Measurements from ENCODE around the gene ARHGAP6. TPM values are rescaled to one million over a fixed set of nuclear protein-coding genes. Genes with fewer than 3 reads are reported as not detected.
"Not testable (repeated sequence)": the region's sequence is repeated elsewhere in the genome, so short reads cannot be mapped to it uniquely, and the experiment has no call there.

The ARHGAP6 gene
- total RNA-seq, 2 experiments from 2014 or later, result not detected

DNA sequence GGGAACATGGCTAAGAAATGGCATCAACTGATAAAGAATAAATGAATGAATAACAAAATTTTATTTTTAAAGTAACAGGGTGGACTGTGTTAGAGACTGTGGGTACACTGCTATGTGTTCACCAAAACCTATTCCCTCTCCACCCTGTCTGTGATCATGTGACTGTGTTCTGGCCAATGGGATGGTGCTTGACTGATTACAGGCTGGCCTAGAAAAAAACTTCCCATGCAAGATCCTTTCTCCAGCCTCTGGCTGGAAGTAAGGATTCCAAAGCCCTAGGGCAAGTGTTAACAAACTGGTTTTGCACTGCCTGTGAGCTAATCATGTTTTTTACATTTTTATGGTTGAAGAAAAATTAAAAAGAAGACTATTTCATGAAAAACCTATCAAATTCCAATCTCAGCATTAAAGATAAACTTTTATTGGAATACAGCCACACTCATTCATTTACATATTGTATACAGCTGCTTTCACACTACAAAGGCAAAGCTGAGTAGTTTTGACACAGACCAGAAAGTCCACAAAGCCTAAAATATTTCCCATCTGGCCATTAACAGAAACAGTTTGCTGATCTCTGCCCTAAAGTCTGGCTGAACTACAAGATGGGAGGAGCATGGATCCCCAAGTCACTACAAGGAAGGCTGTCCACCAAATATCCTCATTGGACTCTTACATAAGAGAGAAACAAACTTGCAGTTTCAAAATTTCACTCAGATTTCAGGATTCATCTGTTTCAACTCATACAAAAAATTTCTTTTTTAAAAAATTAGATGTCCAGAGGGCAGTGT, 133.2 kb downstream of the ARHGAP6 start:
- no peaks in the 10 kb centered on the region for H3K9me3 Mint-ChIP-seq (ENCODE audit: insufficient read depth)
- DNase-seq, result no peak
- no peak overlapping the region for H3K4me3 Mint-ChIP-seq
- no peaks in the 10 kb centered on the region for H3K4me1 Mint-ChIP-seq (ENCODE audit: low read depth)
- no peaks in the 10 kb centered on the region for H3K36me3 Mint-ChIP-seq (ENCODE audit: low read depth)
- peaks cover 7% of the 10 kb centered on the region for H3K27me3 Mint-ChIP-seq (ENCODE audit: low read depth)
- ChIA-PET CTCF (interaction anchor here (0.8 to 1.9 kb wide), 8 partner anchors 13 to 1169 kb away, joined by 3 to 8 read pairs (median 3); no protein-coding TSS in a partner anchor), POLR2A (no interaction called here)
- no peak overlapping the region for H3K27ac Mint-ChIP-seq
- ATAC-seq, result no peak

- H3K9me3 Mint-ChIP-seq (ENCODE audit: insufficient read depth), result no peaks in the 10 kb centered on the region
- ATAC-seq (no peak), DNase-seq (no peak)
- no peaks in the 10 kb centered on the region for H3K4me1 Mint-ChIP-seq (ENCODE audit: low read depth)
- peaks cover 7% of the 10 kb centered on the region for H3K27me3 Mint-ChIP-seq (ENCODE audit: low read depth)
- POLR2A ChIA-PET, result no interaction called here
- CTCF ChIA-PET, result interaction anchor here (0.8 to 1.9 kb wide), 4 partner anchors 235 to 419 kb away, joined by 3 to 8 read pairs (median 4); no protein-coding TSS in a partner anchor
- H3K36me3 Mint-ChIP-seq (ENCODE audit: low read depth), result no peaks in the 10 kb centered on the region
- H3K27ac Mint-ChIP-seq, result no peak overlapping the region
- H3K4me3 Mint-ChIP-seq, result no peak overlapping the region
These were observed 134.5 kb downstream of the ARHGAP6 start for GRCh38 chrX:11531226-11531625.

GRCh38 chrX:11530621-11531020, 135.1 kb downstream of the ARHGAP6 start:
- H3K4me1 Mint-ChIP-seq (ENCODE audit: low read depth), result no peaks in the 10 kb centered on the region
- no peak for ATAC-seq
- CTCF ChIA-PET, result interaction anchor here (0.8 kb wide), 1 partner anchor 239 kb away, joined by 3 read pairs; no protein-coding TSS in a partner anchor
- no peak for DNase-seq
- no peaks in the 10 kb centered on the region for H3K9me3 Mint-ChIP-seq (ENCODE audit: insufficient read depth)
- H3K27ac Mint-ChIP-seq, result no peak overlapping the region
- H3K36me3 Mint-ChIP-seq (ENCODE audit: low read depth), result no peaks in the 10 kb centered on the region
- no peak overlapping the region for H3K4me3 Mint-ChIP-seq
- H3K27me3 Mint-ChIP-seq (ENCODE audit: low read depth), result peaks cover 7% of the 10 kb centered on the region
- POLR2A ChIA-PET, result no interaction called here

DNA sequence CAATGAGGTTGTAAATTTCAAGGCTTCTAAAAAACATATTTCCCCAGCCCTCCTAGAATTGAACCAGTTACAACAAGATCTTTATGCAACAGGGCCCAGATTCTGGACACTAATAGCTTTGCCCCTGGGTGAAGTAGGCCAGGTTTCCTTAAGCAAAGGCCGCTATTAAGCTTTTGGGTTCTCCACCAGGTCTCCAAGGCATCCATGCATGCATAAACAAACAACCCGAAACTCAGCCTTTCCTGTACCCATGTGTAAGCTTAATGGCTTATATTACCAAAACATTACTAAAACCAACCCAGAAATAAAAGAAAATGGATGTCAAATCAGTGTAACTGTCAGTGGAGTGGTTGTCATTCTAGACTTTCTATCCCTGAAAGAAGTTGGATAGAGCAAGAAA, 137.1 kb downstream of the ARHGAP6 start:
- ChIA-PET POLR2A (no interaction called here), CTCF (no interaction called here)
- ATAC-seq (no peak), DNase-seq (no peak)
- Mint-ChIP-seq H3K27ac (no peak overlapping the region), H3K9me3 (ENCODE audit: insufficient read depth) (no peaks in the 10 kb centered on the region), H3K4me1 (ENCODE audit: low read depth) (no peaks in the 10 kb centered on the region), H3K27me3 (ENCODE audit: low read depth) (peaks cover 10% of the 10 kb centered on the region), H3K4me3 (no peak overlapping the region), H3K36me3 (ENCODE audit: low read depth) (no peaks in the 10 kb centered on the region)

GRCh38 chrX:11525685-11526084, 140.0 kb downstream of the ARHGAP6 start:
- ATAC-seq, result no peak
- POLR2A ChIA-PET, result no interaction called here
- DNase-seq, result no peak
- Mint-ChIP-seq H3K27ac (no peak overlapping the region), H3K36me3 (ENCODE audit: low read depth) (no peaks in the 10 kb centered on the region), H3K27me3 (ENCODE audit: low read depth) (peaks cover 10% of the 10 kb centered on the region), H3K4me3 (no peak overlapping the region), H3K4me1 (ENCODE audit: low read depth) (no peaks in the 10 kb centered on the region), H3K9me3 (ENCODE audit: insufficient read depth) (no peaks in the 10 kb centered on the region)
- CTCF ChIA-PET, result no interaction called here

DNA sequence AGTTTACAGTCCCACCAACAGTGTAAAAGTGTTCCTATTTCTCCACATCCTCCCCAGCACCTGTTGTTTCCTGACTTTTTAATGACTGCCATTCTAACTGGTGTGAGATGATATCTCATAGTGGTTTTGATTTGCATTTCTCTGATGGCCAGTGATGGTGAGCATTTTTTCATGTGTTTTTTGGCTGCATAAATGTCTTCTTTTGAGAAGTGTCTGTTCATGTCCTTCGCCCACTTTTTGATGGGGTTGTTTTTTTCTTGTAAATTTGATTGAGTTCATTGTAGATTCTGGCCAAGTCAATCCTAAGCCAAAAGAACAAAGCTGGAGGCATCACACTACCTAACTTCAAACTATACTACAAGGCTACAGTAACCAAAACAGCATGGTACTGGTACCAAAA, 146.5 kb downstream of the ARHGAP6 start:
- H3K9me3 Mint-ChIP-seq (ENCODE audit: insufficient read depth); ATAC-seq; DNase-seq; CTCF ChIA-PET; H3K36me3 Mint-ChIP-seq (ENCODE audit: low read depth); H3K4me3 Mint-ChIP-seq; H3K4me1 Mint-ChIP-seq (ENCODE audit: low read depth); POLR2A ChIA-PET; H3K27me3 Mint-ChIP-seq (ENCODE audit: low read depth); H3K27ac Mint-ChIP-seq: not testable (repeated sequence)

DNA sequence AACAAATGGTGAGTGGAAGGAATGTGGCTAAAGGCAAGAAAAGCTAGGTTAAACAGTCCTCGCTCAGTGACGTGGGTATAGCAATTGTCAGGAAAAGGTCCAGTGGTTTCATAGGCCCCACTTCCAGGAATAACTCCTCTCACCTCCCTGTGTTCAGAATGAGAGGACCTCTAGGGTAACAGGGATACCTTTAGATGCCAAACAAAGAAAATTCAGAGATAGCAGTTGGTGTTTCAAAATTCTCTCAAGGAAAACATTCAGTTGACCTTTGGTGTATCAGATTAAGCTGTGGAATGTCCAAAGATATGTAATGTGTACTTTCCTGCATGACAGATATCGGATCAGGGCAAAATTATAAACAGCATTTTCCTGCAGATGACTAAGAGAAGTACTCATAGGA, 155.9 kb downstream of the ARHGAP6 start:
- ATAC-seq (no peak), DNase-seq (no peak)
- no peaks in the 10 kb centered on the region for H3K27me3 Mint-ChIP-seq (ENCODE audit: low read depth)
- no peak overlapping the region for H3K27ac Mint-ChIP-seq
- ChIA-PET POLR2A (no interaction called here), CTCF (no interaction called here)
- no peaks in the 10 kb centered on the region for H3K4me1 Mint-ChIP-seq (ENCODE audit: low read depth)
- H3K36me3 Mint-ChIP-seq (ENCODE audit: low read depth), result no peaks in the 10 kb centered on the region
- no peaks in the 10 kb centered on the region for H3K9me3 Mint-ChIP-seq (ENCODE audit: insufficient read depth)
- H3K4me3 Mint-ChIP-seq, result no peak overlapping the region

GRCh38 chrX:11504234-11504633, 161.5 kb downstream of the ARHGAP6 start:
- no peaks in the 10 kb centered on the region for H3K4me1 Mint-ChIP-seq (ENCODE audit: low read depth)
- no peaks in the 10 kb centered on the region for H3K36me3 Mint-ChIP-seq (ENCODE audit: low read depth)
- POLR2A ChIA-PET, result no interaction called here
- CTCF ChIA-PET, result no interaction called here
- H3K27me3 Mint-ChIP-seq (ENCODE audit: low read depth), result no peaks in the 10 kb centered on the region
- H3K4me3 Mint-ChIP-seq, result no peak overlapping the region
- no peak overlapping the region for H3K27ac Mint-ChIP-seq
- ATAC-seq (no peak), DNase-seq (no peak)
- H3K9me3 Mint-ChIP-seq (ENCODE audit: insufficient read depth), result no peaks in the 10 kb centered on the region

DNA sequence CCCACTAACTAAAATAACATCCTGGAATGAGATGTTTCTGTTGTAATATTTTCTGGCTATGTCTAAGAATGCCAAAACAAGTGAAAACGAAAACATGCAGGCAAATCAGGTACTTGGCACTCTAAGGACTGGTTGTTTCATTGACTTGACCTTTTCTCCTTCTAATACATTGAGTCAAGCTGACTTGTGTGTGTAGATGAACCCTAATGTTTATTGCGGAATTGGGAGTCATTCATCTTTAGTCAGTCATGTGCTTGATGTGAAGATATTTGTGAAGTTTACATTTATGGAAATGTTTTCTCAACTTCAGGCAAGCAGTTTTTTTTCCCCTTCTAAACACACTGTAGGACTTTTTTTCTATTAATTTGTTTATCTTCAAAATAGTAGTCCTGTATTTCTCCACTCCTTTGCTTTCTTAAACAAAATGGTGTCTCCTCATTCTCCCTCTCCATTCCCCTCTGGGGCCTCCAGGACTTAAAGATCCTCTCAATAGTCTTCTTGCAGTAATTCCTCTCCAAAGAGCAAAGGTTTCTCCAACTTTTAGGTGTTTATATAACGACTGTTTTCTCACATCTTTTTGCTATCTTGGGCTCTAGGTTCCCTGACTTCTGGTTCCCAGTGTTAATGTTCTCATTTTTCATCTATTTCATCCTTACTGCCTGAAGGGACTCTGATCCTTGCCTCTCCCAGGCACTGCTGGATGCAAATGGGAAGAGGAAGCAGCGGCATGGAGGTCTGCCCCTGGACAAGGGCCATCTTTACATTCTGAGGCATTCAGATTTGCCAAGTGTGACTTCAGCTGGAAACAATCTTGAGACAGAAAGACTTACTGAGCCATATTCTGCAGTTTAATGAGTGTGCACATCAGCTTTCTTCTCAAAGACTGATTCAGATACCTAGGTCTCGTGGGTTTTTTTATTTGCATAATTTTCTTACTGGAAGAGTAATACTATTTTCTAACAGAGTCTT, 166.4 kb downstream of the ARHGAP6 start:
- no peak overlapping the region for H3K4me3 Mint-ChIP-seq
- CTCF ChIA-PET, result no interaction called here
- no peaks in the 10 kb centered on the region for H3K27me3 Mint-ChIP-seq (ENCODE audit: low read depth)
- DNase-seq (no peak), ATAC-seq (no peak)
- no peaks in the 10 kb centered on the region for H3K36me3 Mint-ChIP-seq (ENCODE audit: low read depth)
- POLR2A ChIA-PET, result no interaction called here
- H3K4me1 Mint-ChIP-seq (ENCODE audit: low read depth), result no peaks in the 10 kb centered on the region
- H3K27ac Mint-ChIP-seq, result no peak overlapping the region
- H3K9me3 Mint-ChIP-seq (ENCODE audit: insufficient read depth), result no peaks in the 10 kb centered on the region

- DNase-seq; ATAC-seq; H3K36me3 Mint-ChIP-seq (ENCODE audit: low read depth); POLR2A ChIA-PET; CTCF ChIA-PET; H3K4me3 Mint-ChIP-seq; H3K9me3 Mint-ChIP-seq (ENCODE audit: insufficient read depth); H3K4me1 Mint-ChIP-seq (ENCODE audit: low read depth); H3K27me3 Mint-ChIP-seq (ENCODE audit: low read depth); H3K27ac Mint-ChIP-seq: not testable (repeated sequence)
These were observed 174.3 kb downstream of the ARHGAP6 start for GRCh38 chrX:11491375-11491774.

DNA sequence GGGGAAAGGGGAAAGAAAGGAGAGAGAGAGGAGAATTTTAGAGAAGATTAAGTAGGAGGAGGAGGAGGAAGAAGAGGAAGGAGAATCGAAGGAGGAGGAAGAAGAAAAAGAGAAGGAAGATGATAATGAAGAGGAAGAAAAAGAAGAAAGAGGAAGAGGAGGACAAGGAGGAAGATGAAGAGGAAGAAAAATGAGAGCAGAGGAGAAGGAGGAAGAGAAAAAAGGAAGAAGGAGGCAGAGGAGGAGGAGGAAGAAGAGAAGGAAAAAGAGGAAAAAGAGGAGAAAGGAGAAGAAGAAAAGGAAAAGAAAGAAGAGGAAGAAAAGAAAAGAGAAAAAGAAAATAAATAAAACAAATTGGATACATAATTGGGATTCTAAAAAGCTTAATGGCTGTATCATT, 181.4 kb downstream of the ARHGAP6 start:
- Mint-ChIP-seq H3K27me3 (ENCODE audit: low read depth) (peaks cover 2% of the 10 kb centered on the region), H3K27ac (no peak overlapping the region), H3K36me3 (ENCODE audit: low read depth) (no peaks in the 10 kb centered on the region), H3K9me3 (ENCODE audit: insufficient read depth) (no peaks in the 10 kb centered on the region), H3K4me1 (ENCODE audit: low read depth) (no peaks in the 10 kb centered on the region), H3K4me3 (no peak overlapping the region)
- DNase-seq (no peak), ATAC-seq (no peak)
- ChIA-PET POLR2A (no interaction called here), CTCF (no interaction called here)

DNA sequence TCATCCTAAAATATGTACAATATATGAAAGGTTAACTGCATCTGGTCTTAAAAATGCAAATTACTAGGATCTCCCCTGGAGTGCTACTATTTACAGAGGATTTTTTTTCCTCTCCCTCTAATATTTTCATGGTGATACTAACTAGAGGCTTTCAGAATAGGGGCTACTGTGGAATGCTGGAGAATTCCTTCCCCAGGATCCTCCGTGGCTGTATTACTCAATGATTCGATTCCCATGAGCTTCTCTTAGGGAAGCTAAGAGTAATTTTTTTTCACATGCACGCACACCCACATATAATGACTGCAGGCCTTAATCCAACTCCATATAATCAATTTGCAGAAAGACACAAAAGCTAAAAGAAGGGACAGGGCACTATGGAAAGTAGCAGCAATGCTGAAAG, 184.7 kb downstream of the ARHGAP6 start:
- no peak for ATAC-seq
- CTCF ChIA-PET, result no interaction called here
- Mint-ChIP-seq H3K9me3 (ENCODE audit: insufficient read depth) (no peaks in the 10 kb centered on the region), H3K27me3 (ENCODE audit: low read depth) (peaks cover 2% of the 10 kb centered on the region), H3K4me1 (ENCODE audit: low read depth) (no peaks in the 10 kb centered on the region), H3K4me3 (no peak overlapping the region), H3K36me3 (ENCODE audit: low read depth) (no peaks in the 10 kb centered on the region), H3K27ac (no peak overlapping the region)
- DNase-seq, result no peak
- POLR2A ChIA-PET, result no interaction called here

Measured in activated CD8-positive, alpha-beta T cell treated with anti-CD3 and anti-CD28 coated beads, Interleukin-2, amount 10 ng/mL, durations not matched to agents 7 days and 5 days (primary cell).